HPDE6-E6E7 (cell line): Measurements from ENCODE around the gene TCL1A.
"Not testable (repeated sequence)": the region's sequence is repeated elsewhere in the genome, so short reads cannot be mapped to it uniquely, and the experiment has no call there.

Experiments used
- DNase-seq: peaks from one replicate; pipeline ENCODE4 v3.0.0; 2011; ENCODE audit warnings: missing footprints; ENCODE audit errors: extremely low spot score

The TCL1A gene

GRCh38 chr14:95713596-95714371 lies at the start of gene TCL1A:
Gene TCL1A, minus strand, starts transcription at chr14:95714125. Its CDS starts 59 bp downstream, at chr14:95714066.
- DNase-seq: no peak

DNA sequence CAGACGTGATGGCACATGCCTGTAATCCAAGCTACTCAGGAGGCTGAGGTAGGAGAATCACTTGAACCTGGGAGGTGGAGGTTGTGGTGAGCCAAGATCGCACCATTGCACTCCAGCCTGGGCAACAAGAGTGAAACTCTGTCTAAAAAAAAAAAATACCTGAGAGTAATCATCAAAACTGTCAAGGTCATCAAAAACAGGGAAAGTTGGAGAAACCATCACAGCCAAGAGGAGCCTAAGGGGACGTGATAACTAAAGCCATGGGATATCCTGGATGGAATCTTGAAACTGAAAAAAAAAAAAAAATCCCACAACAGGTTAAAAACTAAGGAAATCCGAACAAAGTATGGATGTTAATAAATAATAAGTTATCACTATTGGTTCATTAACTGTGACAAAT lies 49.1 kb upstream of the TCL1A start:
- DNase-seq: not testable (repeated sequence)

GRCh38 chr14:95761436-95761835 lies 47.5 kb upstream of the TCL1A start:
- no peak for DNase-seq

DNA sequence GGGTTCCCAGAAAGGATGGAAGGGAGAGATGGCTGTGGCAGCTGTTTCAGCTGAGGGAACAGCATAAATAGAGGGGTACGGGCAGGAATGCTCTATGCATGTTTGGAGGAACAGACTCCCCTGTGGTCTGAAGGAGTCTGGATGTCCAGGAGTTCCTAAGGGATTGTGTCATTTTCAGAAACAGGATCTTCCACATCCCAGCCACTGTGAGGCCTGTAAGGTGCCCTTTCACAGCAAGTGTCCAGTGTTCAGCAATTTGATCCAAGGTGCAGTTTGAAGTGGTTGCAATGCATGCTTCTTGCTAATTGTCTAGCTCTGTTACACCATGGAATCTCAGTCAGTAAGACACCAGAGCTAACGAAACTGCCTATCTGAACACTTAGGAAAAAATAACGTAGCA lies 46.7 kb upstream of the TCL1A start:
- DNase-seq: no peak

GRCh38 chr14:95759941-95760340 lies 46.0 kb upstream of the TCL1A start:
- DNase-seq: no peak

DNA sequence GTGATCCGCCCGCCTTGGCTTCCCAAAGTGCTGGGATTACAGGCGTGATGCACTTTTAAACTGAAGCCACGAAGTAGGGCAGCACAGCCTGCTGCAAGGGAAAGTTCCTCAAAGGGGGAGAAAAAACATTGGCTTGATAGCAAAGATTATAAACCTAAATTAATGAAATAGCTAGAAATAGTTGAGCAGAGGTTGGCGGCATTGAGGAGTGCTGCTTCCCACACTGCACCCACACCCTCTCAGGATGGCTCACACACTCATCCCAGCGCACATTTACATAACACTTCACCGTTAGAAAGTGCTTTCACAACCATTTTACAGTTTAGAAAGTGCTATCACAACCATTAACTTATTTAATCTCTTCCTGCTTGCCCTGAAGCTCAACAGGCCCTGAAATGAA lies 44.4 kb upstream of the TCL1A start:
- DNase-seq: no peak

GRCh38 chr14:95756751-95757150 lies 42.8 kb upstream of the TCL1A start:
- no peak for DNase-seq

DNA sequence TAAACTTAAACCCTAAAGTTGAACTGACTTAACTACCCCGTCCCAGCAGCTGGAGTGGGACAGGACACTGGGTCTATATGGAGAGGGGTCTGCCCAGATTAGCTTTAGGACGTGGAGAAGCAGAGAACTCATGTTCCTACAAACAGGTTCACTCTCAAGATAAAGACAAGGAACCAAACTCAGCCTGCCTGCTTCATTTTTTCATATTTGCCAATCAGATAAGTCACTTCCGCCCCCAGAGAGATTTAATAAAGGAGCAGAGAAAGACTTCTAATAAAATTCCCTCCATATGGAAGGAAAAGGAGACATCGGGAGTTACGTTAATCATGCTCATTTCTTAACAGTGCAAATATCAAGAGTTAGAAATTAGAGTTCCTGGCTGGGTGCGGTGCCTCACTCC lies 42.2 kb upstream of the TCL1A start:
- no peak for DNase-seq

GRCh38 chr14:95741781-95742180 lies 27.9 kb upstream of the TCL1A start:
- DNase-seq: no peak

DNA sequence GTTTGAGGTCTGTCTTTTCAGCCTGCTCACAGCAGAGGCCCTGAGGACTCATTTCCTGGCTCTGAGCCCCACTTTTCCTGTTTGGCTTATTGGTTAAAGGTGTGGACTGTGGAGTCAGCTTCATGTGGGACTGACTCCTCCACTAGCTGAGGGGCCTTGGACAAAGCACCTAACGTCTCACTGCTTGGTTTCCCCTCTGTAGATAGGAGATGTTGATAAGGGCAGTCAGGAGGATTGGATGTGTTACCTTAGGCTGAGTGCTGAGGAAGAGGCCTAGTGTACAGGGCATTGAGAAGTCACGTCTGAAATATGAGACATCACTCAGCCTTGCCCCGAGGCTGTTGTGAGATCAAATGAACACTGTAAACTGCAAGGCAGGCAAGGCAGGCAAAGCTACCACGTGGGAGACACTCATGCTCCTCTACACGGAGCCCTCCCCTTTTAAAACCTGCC lies 27.1 kb upstream of the TCL1A start:
- DNase-seq: no peak

DNA sequence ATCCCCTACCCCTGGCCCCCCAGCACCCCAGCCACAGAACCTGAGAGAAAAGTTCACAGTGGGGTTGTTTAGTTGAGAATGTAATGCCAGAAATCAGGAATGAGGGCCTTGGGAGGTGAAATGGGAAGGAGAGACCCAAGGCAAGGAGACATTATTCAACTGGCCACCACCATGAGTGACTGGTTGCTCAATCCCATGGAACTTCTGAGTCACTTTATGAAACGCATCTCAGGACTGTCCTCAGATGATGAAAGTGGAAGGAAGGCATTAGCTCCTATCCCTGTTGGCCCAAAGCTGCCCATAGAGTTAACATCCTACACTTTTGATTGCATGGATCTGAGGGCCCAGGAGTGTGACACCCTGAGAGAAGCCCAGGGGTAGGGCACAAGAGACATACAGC lies 25.4 kb upstream of the TCL1A start:
- DNase-seq: no peak

DNA sequence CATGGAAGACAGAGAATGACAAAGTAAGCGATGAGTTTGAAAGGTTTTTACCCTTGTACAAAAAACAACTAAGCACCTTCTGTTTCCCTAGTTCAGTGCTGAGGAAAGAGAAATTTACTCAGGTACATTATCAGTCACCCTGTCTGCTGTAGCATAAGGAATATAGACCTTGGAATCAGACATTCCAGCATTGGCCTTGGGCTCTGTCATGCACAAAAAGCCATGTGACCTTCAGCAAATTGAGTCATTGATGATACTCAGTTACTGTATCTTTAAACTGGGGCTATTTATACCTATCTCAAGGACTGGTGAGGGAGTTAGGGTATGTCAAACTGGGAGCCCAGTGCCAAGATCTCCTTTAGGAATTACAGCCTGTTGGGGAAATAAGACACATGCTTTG lies 19.3 kb upstream of the TCL1A start:
- DNase-seq: no peak

DNA sequence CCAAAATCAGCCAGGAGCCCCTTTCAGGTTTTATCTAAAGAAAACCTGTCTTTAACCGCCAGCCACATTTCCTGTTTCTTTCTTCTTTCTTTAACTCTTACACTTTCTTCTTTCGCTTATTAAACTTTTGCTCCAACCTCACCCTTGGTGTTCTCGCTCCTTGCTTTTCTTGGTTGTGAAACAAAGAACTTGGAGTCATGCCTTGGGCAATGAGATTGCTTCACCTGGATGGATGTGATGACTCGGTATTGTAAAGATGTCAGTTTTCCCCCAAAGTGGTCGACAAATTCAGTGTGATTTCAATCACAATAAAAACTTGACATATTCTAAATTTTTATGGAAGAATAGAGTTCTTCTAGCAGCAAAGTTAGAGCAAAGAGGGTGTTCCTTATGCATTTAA lies 16.2 kb upstream of the TCL1A start:
- no peak for DNase-seq

DNA sequence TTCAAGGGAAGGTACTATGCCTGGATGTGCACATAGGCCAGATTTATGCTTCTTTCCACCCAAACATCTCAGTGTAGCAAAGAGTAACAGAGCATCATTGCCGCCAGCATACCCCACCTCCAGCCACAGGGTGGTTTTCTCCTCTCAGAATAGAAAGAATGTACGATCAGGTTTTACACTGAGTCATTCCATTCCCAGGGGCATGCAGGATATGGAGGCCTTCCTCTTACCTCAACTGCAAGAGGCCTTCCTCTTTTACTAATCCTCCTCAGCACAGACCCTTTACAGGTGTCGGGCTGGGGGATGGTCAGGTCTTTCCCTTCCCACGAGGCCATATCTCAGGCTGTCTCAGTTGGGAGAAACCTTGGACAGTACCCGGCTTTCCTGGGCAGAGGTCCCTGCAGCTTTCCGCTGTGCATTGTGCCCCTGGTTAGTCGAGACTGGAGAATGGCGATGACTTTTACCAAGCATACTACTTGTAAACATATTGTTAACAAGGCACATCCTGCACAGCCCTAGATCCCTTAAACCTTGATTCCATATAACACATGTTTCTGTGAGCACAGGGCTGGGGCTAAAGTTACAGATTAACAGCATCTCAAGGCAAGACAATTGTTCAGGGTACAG lies 15.6 kb upstream of the TCL1A start:
- DNase-seq: not testable (repeated sequence)

GRCh38 chr14:95727056-95727700 lies 13.3 kb upstream of the TCL1A start:
- DNase-seq: no peak

GRCh38 chr14:95725685-95726336 lies 11.9 kb upstream of the TCL1A start:
- no peak for DNase-seq

- DNase-seq: no peak
Measured at GRCh38 chr14:95722525-95723190, 8.7 kb upstream of the TCL1A start.

DNA sequence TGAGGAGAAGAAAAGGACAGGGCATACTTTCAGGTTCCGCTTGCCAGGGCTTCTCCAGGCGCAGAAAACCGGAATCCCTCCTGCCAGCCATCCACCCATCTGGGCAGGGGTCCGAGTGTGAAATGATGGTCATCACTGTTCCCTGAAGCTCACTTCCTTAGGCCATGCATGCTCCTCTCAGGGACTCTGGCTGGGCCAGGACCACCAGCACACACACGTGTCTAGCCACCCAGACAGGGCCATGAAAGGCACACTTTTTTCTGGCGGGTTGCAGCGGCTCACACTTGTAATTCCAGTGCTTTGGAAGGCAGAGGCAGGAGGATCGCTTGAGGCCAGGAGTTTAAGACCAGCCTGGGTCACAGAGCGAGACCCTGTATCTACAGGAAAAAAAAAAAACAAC lies 1.5 kb downstream of the TCL1A start:
- DNase-seq: no peak

DNA sequence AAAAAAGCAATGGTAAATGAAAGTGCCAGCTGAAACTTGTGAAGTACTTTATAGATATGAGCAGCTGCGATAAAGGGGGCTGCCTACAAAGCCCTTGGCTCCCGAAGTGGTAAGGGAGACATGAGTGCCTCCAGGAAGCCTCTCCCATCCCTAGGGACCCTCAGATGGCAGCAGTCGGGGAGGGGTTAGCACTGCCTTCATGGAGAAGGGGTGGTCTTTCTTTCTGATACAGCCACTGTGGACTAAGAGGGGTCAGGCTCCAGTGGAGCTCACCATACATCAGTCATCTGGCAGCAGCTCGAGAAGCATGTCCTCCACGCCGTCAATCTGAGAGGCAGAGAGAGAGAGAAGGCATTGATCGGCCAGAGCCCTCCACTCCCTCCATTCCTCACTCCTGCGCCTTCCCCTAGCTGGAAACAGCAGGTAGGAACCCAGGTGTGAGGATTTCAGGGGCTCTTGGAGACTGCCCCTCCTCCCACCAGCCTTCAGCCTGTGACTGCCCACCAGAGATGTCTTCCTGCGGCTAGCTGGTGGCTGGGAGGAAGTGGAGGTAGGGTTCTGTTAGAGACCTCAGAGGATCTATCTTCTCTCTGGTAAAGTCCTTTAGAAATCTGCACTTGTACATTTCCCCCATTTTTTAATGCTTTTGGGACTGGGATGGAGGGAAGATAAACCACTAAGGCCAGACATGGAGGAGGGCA lies 2.3 kb downstream of the TCL1A start:
- DNase-seq: no peak

DNA sequence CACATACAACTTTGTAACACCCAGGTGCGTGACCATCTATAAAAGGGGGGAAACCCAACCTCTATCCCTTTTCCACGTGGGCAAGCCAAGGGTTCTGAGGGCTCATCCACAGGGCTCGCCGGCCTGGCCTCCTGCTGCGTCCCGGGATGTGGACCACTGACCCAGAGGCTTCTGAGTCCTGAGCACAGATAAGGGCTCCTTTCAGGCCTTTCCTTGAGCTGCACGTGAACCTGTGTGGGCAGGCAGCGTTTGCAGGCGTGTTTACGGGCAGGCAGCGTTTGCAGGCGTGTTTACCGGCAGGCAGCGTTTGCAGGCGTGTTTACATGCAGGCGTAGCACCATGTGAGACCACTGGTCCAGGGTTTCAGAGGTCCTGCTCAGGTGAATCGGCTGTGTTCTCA lies 3.8 kb downstream of the TCL1A start:
- DNase-seq: no peak

DNA sequence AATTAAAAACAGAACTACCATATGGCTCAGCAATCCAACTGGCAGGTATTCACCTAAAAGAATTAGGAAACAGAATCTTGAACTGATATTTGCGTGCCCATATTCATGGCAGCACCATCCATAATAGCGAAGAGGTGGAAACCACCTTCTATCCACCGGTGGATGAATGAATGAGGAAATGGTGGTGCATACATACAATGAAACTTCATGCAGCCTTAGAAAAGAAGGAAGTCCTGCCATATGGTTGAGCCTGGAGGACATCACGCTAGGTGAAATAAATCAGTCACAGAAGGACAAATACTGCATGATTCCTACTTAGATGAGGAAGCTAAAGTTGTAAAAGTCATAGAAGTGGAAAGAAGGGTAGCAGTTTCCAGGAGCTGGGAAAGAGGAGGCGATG lies 6.6 kb downstream of the TCL1A start:
- DNase-seq: no peak
